ENCODE data around the gene OR6K2. TPM values are rescaled to one million over a fixed set of nuclear protein-coding genes. Genes with fewer than 3 reads are reported as not detected.

Gene OR6K2
- total and polyA plus RNA-seq, 4 donors: not detected

- no peak overlapping the region for H3K27ac ChIP-seq (ENCODE audit: low read depth in 1 of 2, low read length in 2 of 2)
- no peaks in the 10 kb centered on the region for H3K36me3 ChIP-seq (ENCODE audit: control insufficient read depth in 4 of 4, insufficient read depth in 3 of 4, low read depth in 1 of 4, low read length in 3 of 4)
- 54% methylated on average over 4 of the region's 4 CpGs for WGBS
- TF ChIP-seq TAF1 (conservative IDR thresholded peaks at IDR 0.05) (no peak), GABPA (IDR thresholded peaks at IDR 0.05 in 1 of 2, conservative IDR thresholded peaks at IDR 0.05 in 1 of 2) (no peak), RXRA (IDR thresholded peaks at IDR 0.05) (no peak)
- H3K9ac ChIP-seq (ENCODE audit: low read depth in 1 of 2, low read length in 2 of 2): no peak overlapping the region
- H3K27me3 ChIP-seq (ENCODE audit: control insufficient read depth in 4 of 4, insufficient read depth in 4 of 4, low read length in 3 of 4): peaks cover 0 to 3% (median 0%) of the 10 kb centered on the region in 4 donors
- no peak for DNase-seq (ENCODE audit: low spot score)
- no peaks in the 10 kb centered on the region for H3K9me3 ChIP-seq (ENCODE audit: control insufficient read depth in 4 of 4, low read length in 3 of 4)
- H3K4me3 ChIP-seq (ENCODE audit: low read depth in 1 of 3, low read length in 3 of 3): no peak overlapping the region
- no peaks in the 10 kb centered on the region for H3K4me1 ChIP-seq (ENCODE audit: control insufficient read depth in 4 of 4, insufficient read depth in 4 of 4, low read length in 3 of 4)
Observed at GRCh38 chr1:158711098-158711497, 10.6 kb upstream of the OR6K2 start.

- H3K9me3 ChIP-seq (ENCODE audit: control insufficient read depth in 4 of 4, low read length in 3 of 4): no peaks in the 10 kb centered on the region
- H3K9ac ChIP-seq (ENCODE audit: low read depth in 1 of 2, low read length in 2 of 2): no peak overlapping the region
- DNase-seq (ENCODE audit: low spot score): no peak
- no peak overlapping the region for H3K4me3 ChIP-seq (ENCODE audit: low read depth in 1 of 3, low read length in 3 of 3)
- no peak overlapping the region for H3K27ac ChIP-seq (ENCODE audit: low read depth in 1 of 2, low read length in 2 of 2)
- TF ChIP-seq YY1 (IDR thresholded peaks at IDR 0.05) (no peak), RAD21 (IDR thresholded peaks at IDR 0.05) (no peak), GABPA (IDR thresholded peaks at IDR 0.05 in 1 of 2, conservative IDR thresholded peaks at IDR 0.05 in 1 of 2) (no peak), RXRA (IDR thresholded peaks at IDR 0.05) (no peak), SP1 (IDR thresholded peaks at IDR 0.05) (no peak), NR2F2 (IDR thresholded peaks at IDR 0.05) (no peak)
- TF ChIP-seq, protein P1, sequence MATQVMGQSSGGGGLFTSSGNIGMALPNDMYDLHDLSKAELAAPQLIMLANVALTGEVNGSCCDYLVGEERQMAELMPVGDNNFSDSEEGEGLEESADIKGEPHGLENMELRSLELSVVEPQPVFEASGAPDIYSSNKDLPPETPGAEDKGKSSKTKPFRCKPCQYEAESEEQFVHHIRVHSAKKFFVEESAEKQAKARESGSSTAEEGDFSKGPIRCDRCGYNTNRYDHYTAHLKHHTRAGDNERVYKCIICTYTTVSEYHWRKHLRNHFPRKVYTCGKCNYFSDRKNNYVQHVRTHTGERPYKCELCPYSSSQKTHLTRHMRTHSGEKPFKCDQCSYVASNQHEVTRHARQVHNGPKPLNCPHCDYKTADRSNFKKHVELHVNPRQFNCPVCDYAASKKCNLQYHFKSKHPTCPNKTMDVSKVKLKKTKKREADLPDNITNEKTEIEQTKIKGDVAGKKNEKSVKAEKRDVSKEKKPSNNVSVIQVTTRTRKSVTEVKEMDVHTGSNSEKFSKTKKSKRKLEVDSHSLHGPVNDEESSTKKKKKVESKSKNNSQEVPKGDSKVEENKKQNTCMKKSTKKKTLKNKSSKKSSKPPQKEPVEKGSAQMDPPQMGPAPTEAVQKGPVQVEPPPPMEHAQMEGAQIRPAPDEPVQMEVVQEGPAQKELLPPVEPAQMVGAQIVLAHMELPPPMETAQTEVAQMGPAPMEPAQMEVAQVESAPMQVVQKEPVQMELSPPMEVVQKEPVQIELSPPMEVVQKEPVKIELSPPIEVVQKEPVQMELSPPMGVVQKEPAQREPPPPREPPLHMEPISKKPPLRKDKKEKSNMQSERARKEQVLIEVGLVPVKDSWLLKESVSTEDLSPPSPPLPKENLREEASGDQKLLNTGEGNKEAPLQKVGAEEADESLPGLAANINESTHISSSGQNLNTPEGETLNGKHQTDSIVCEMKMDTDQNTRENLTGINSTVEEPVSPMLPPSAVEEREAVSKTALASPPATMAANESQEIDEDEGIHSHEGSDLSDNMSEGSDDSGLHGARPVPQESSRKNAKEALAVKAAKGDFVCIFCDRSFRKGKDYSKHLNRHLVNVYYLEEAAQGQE (IDR thresholded peaks at IDR 0.05): no peak
- no peaks in the 10 kb centered on the region for H3K27me3 ChIP-seq (ENCODE audit: control insufficient read depth in 4 of 4, insufficient read depth in 4 of 4, low read length in 3 of 4)
- no peaks in the 10 kb centered on the region for H3K4me1 ChIP-seq (ENCODE audit: control insufficient read depth in 4 of 4, insufficient read depth in 4 of 4, low read length in 3 of 4)
- no peaks in the 10 kb centered on the region for H3K36me3 ChIP-seq (ENCODE audit: control insufficient read depth in 4 of 4, insufficient read depth in 3 of 4, low read depth in 1 of 4, low read length in 3 of 4)
- WGBS: 61% methylated on average over 2 of the region's 2 CpGs
Observed at GRCh38 chr1:158706096-158706495, 5.6 kb upstream of the OR6K2 start.

DNA sequence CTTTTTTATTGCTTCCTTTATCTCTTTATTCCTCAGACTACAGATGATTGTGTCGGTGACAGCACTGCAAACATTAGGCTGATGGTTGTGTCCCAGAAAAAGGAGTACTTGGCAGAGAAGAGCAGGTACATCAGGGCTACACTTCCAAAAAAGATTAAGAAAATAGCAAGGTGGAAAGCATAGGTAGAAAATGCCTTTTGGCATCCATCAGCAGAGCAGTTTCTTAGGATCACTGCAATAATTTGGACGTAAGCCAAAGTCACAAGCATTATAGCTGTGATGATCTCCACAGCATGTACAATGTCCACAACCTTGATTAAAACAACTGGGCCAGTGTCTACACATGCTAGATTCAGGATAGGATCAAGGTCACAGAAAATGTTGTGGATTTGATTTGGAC is 5.9 kb downstream of the OR6K2 start:
- DNase-seq (ENCODE audit: low spot score): no peak
- Histone ChIP-seq H3K4me1 (ENCODE audit: control insufficient read depth in 4 of 4, insufficient read depth in 4 of 4, low read length in 3 of 4) (no peaks in the 10 kb centered on the region), H3K9me3 (ENCODE audit: control insufficient read depth in 4 of 4, low read length in 3 of 4) (no peaks in the 10 kb centered on the region), H3K27ac (ENCODE audit: low read depth in 1 of 2, low read length in 2 of 2) (no peak overlapping the region), H3K36me3 (ENCODE audit: control insufficient read depth in 4 of 4, insufficient read depth in 3 of 4, low read depth in 1 of 4, low read length in 3 of 4) (no peaks in the 10 kb centered on the region), H3K27me3 (ENCODE audit: control insufficient read depth in 4 of 4, insufficient read depth in 4 of 4, low read length in 3 of 4) (no peaks in the 10 kb centered on the region), H3K4me3 (ENCODE audit: low read depth in 1 of 3, low read length in 3 of 3) (no peak overlapping the region), H3K9ac (ENCODE audit: low read depth in 1 of 2, low read length in 2 of 2) (no peak overlapping the region)
- 59% methylated on average over 2 of the region's 2 CpGs for WGBS
- TF ChIP-seq TAF1 (conservative IDR thresholded peaks at IDR 0.05) (no peak), NR2F2 (IDR thresholded peaks at IDR 0.05) (no peak), JUND (IDR thresholded peaks at IDR 0.05) (no peak), FOXA1 (IDR thresholded peaks at IDR 0.05) (no peak), GABPA (IDR thresholded peaks at IDR 0.05 in 1 of 2, conservative IDR thresholded peaks at IDR 0.05 in 1 of 2) (no peak), SP1 (IDR thresholded peaks at IDR 0.05) (no peak), EGR1 (IDR thresholded peaks at IDR 0.05; ENCODE audit: low read depth in 2 of 2) (no peak)

- no peak overlapping the region for H3K9ac ChIP-seq (ENCODE audit: low read depth in 1 of 2, low read length in 2 of 2)
- H3K27me3 ChIP-seq (ENCODE audit: control insufficient read depth in 4 of 4, insufficient read depth in 4 of 4, low read length in 3 of 4): no peaks in the 10 kb centered on the region
- H3K4me1 ChIP-seq (ENCODE audit: control insufficient read depth in 4 of 4, insufficient read depth in 4 of 4, low read length in 3 of 4): no peaks in the 10 kb centered on the region
- DNase-seq (ENCODE audit: low spot score): no peak
- H3K36me3 ChIP-seq (ENCODE audit: control insufficient read depth in 4 of 4, insufficient read depth in 3 of 4, low read depth in 1 of 4, low read length in 3 of 4): no peaks in the 10 kb centered on the region
- H3K4me3 ChIP-seq (ENCODE audit: low read depth in 1 of 3, low read length in 3 of 3): no peak overlapping the region
- no peak for TF ChIP-seq TAF1 (conservative IDR thresholded peaks at IDR 0.05)
- no peak for TF ChIP-seq HNF4A (conservative IDR thresholded peaks at IDR 0.05)
- no peak for TF ChIP-seq EGR1 (IDR thresholded peaks at IDR 0.05; ENCODE audit: low read depth in 2 of 2)
- TF ChIP-seq HNF4G (IDR thresholded peaks at IDR 0.05): no peak
- TF ChIP-seq, protein P1 (IDR thresholded peaks at IDR 0.05): no peak
- TF ChIP-seq FOXA2 (IDR thresholded peaks at IDR 0.05): no peak
- TF ChIP-seq JUND (IDR thresholded peaks at IDR 0.05): no peak
- TF ChIP-seq SP1 (IDR thresholded peaks at IDR 0.05): no peak
- no peak for TF ChIP-seq FOXA1 (IDR thresholded peaks at IDR 0.05)
- H3K27ac ChIP-seq (ENCODE audit: low read depth in 1 of 2, low read length in 2 of 2): no peak overlapping the region
- no peaks in the 10 kb centered on the region for H3K9me3 ChIP-seq (ENCODE audit: control insufficient read depth in 4 of 4, low read length in 3 of 4)
Observed at GRCh38 chr1:158692356-158692755, 8.1 kb downstream of the OR6K2 start.

Data from liver (tissue), 9 donors.